ENCODE data around the gene THSD7B.

- no peak for TF ChIP-seq NR2C2 (CRISPR knock-in tag; IDR thresholded peaks at IDR 0.05; ENCODE audit: borderline replicate concordance)
- TF ChIP-seq CTCF (CRISPR knock-in tag; IDR thresholded peaks at IDR 0.05) = no peak
- TF ChIP-seq E2F1 (CRISPR knock-in tag; IDR thresholded peaks at IDR 0.05) = no peak
- no peak for TF ChIP-seq EP300 (IDR thresholded peaks at IDR 0.05; ENCODE audit: low read depth in 2 of 2, low read length in 2 of 2)
- no peak for TF ChIP-seq EP300 (CRISPR knock-in tag; IDR thresholded peaks at IDR 0.05; ENCODE audit: borderline replicate concordance)
- no peak for TF ChIP-seq JUND (CRISPR knock-in tag; IDR thresholded peaks at IDR 0.05)
Observed at GRCh38 chr2:137190411-137191195, 425.3 kb downstream of the THSD7B start.

Measured in HepG2 (cell line).